Measurements from ENCODE around the gene BEGAIN. TPM values are rescaled to one million over a fixed set of nuclear protein-coding genes. Genes with fewer than 3 reads are reported as not detected.

The BEGAIN gene
- total RNA-seq, 4 donors from 2014 or later = 0.25 to 0.49 (median 0.26) TPM; not detected in 1

DNA sequence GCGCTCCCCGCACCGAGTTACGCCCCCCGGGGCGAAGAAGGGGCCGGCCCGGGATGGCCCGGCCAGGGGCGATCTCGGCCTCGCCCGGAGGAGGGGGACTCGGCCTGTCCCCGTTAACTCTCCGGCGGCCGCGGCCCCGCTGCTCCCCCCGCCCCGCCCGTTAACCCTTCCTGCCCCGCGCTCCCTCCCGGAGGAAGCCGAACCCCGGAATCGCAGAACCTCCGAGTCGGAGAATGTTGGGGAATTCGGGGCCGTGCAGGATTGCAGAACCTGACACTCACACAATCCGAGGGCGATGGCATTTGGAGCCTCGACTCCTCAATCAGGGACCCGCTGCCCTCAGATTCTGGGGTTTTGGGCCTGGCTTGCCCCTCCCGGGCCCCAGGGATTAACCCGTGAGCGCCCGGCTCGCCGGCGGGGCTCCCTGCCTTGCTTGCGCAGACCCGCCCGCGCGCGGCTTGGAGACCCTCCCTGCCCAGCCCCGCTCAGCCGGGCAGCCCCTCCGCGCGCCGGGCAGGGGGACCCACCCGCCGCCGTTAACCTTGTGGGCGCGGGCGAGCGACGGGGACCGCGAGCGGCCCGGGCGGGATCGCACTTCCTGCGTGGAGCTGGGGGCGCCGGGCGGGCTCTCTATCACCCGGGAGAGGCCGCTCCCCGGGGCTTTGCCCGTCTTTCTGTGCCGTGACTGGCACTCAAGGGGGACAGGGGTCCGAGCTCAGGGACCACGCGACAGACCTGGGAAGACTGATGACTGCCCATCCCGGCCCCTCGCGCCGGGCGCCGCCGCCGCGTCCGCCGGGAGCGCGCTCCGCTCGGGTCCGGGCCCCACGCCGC, 18.8 kb downstream of the BEGAIN start:
- intact Hi-C loops (cut with DNase I; ENCODE audit: low total_unique reads) = loop anchor here (10.0 kb wide), 1 partner anchor 94 kb away; no protein-coding TSS in a partner anchor
- Histone ChIP-seq H3K27me3 (peaks cover 15 to 49% (median 32%) of the 10 kb centered on the region in 3 donors), H3K36me3 (no peaks in the 10 kb centered on the region), H3K4me1 (peaks cover 0 to 5% of the 10 kb centered on the region in 2 donors), H3K27ac (no peak overlapping the region), H3K9me3 (no peaks in the 10 kb centered on the region), H3K4me3 (peak overlapping the region; percentile 44 to 55 (median 50))
- DNase-seq = no peak
- no peak for ATAC-seq
- TF ChIP-seq, protein P1, sequence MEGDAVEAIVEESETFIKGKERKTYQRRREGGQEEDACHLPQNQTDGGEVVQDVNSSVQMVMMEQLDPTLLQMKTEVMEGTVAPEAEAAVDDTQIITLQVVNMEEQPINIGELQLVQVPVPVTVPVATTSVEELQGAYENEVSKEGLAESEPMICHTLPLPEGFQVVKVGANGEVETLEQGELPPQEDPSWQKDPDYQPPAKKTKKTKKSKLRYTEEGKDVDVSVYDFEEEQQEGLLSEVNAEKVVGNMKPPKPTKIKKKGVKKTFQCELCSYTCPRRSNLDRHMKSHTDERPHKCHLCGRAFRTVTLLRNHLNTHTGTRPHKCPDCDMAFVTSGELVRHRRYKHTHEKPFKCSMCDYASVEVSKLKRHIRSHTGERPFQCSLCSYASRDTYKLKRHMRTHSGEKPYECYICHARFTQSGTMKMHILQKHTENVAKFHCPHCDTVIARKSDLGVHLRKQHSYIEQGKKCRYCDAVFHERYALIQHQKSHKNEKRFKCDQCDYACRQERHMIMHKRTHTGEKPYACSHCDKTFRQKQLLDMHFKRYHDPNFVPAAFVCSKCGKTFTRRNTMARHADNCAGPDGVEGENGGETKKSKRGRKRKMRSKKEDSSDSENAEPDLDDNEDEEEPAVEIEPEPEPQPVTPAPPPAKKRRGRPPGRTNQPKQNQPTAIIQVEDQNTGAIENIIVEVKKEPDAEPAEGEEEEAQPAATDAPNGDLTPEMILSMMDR (IDR thresholded peaks at IDR 0.05 in 4 of 5, conservative IDR thresholded peaks at IDR 0.05 in 1 of 5) = no peak
- no peak for TF ChIP-seq POLR2A (IDR thresholded peaks at IDR 0.05)
- in situ Hi-C loops (cut with MboI; ENCODE audit: low sequenced_read_pairs in 4 of 4) = no loop called here

DNA sequence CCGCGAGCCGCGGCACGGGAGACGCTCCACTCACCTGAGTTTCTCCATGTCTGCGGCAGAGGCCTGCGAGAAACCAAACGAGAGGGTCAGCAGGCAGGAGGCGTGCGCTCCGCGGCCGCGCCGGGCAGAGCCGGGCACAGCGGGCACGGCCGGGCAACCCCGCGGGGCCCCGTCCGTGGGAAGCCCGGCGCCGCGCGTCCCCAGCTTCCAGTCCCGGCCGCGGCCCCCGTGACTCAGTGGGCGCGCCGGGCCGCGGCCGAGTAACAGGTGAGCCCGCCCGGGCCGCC, 19.4 kb downstream of the BEGAIN start:
- in situ Hi-C loops (cut with MboI; ENCODE audit: low sequenced_read_pairs in 4 of 4) = no loop called here

DNA sequence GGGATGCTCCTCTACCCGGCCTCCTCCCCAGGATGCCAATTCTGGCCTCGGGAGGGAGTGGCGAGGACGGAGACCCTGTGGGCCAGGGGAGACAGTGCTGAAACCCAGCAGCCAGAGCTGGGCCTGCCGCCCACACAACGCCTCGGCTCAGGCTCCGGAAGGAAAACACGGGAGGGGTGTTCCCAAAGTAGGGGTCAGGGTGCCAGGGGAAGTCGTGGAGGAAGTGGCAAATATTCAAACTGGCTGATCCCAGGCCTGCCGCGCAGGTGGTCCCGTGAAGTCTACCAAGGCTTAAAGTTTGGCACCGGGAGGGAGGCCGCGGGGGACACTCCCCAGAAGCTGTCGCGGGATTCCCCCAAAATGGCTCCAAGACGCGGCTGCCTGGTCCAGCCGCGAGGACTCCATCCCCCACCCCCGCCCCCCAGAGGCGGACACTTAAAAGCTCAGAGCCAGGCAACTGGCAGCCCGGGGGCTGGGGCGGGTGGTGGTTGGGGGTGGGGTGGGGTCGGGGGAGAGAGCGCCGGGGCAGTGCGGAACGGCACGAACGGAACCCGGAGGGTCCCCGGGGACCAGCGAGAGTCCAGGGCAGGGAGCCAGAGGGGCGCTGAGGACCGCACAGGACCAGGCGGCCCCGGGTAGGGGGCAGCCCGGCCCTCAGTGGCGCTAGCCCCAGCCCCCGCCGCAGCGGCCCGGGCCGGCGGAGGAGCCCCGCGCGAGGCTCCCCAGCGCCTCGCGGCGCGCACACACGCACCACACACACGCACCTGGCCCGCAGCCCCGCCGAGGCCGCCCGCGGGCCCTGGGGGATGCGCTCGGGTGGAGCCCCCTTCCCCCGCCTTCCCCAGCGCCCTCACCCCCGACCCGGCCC, 20.0 kb downstream of the BEGAIN start:
- peaks cover 15 to 49% (median 32%) of the 10 kb centered on the region in 3 donors for H3K27me3 ChIP-seq
- no peaks in the 10 kb centered on the region for H3K9me3 ChIP-seq
- TF ChIP-seq, protein P1 (IDR thresholded peaks at IDR 0.05 in 4 of 5, conservative IDR thresholded peaks at IDR 0.05 in 1 of 5) = no peak
- TF ChIP-seq POLR2A (IDR thresholded peaks at IDR 0.05) = no peak
- H3K27ac ChIP-seq = no peak overlapping the region
- DNase-seq = no peak
- no peak for ATAC-seq
- in situ Hi-C loops (cut with MboI; ENCODE audit: low sequenced_read_pairs in 4 of 4) (no loop called here), intact Hi-C loops (cut with DNase I; ENCODE audit: low total_unique reads) (loop anchor here (10.0 kb wide), 1 partner anchor 92 kb away; no protein-coding TSS in a partner anchor)
- H3K4me1 ChIP-seq = peaks cover 0 to 5% of the 10 kb centered on the region in 2 donors
- H3K36me3 ChIP-seq = no peaks in the 10 kb centered on the region
- H3K4me3 ChIP-seq = peak overlapping the region; percentile 31 to 55 (median 46)

More for the DNA sequence above, 19.4 kb downstream of the BEGAIN start:
- intact Hi-C loops (cut with DNase I; ENCODE audit: low total_unique reads) = loop anchor here (10.0 kb wide), 1 partner anchor 93 kb away; no protein-coding TSS in a partner anchor
- H3K4me3 ChIP-seq = peak overlapping the region; percentile 44 to 55 (median 50)
- H3K27me3 ChIP-seq = peaks cover 15 to 49% (median 32%) of the 10 kb centered on the region in 3 donors
- peaks cover 0 to 5% of the 10 kb centered on the region in 2 donors for H3K4me1 ChIP-seq
- ATAC-seq (peak in 1 of 2 donors; percentile 11), DNase-seq (no peak)
- H3K27ac ChIP-seq = no peak overlapping the region
- no peaks in the 10 kb centered on the region for H3K9me3 ChIP-seq
- H3K36me3 ChIP-seq = no peaks in the 10 kb centered on the region
- TF ChIP-seq POLR2A (IDR thresholded peaks at IDR 0.05) = no peak
- TF ChIP-seq, protein P1 (IDR thresholded peaks at IDR 0.05 in 4 of 5, conservative IDR thresholded peaks at IDR 0.05 in 1 of 5) = no peak

GRCh38 chr14:100566586-100566985, 20.6 kb downstream of the BEGAIN start:
- Histone ChIP-seq H3K27me3 (peaks cover 15 to 46% (median 32%) of the 10 kb centered on the region in 3 donors), H3K36me3 (no peaks in the 10 kb centered on the region), H3K9me3 (no peaks in the 10 kb centered on the region), H3K4me1 (peaks cover 0 to 5% of the 10 kb centered on the region in 2 donors), H3K4me3 (peak overlapping the region in 2 of 4 donors; percentile 44 to 55), H3K27ac (no peak overlapping the region)
- ATAC-seq (no peak), DNase-seq (no peak)
- TF ChIP-seq, protein P1 (IDR thresholded peaks at IDR 0.05 in 4 of 5, conservative IDR thresholded peaks at IDR 0.05 in 1 of 5) = no peak
- intact Hi-C loops (cut with DNase I; ENCODE audit: low total_unique reads) = loop anchor here (10.0 kb wide), 1 partner anchor 92 kb away; no protein-coding TSS in a partner anchor
- in situ Hi-C loops (cut with MboI; ENCODE audit: low sequenced_read_pairs in 4 of 4) = no loop called here

Data from gastrocnemius medialis (tissue), 4 donors.